Kidney epithelial cell (primary cell): Measurements from ENCODE around the gene SPEG. TPM values are rescaled to one million over a fixed set of nuclear protein-coding genes. Genes with fewer than 3 reads are reported as not detected.

Source experiments
- DNase-seq: peaks from one replicate; pipeline ENCODE4 v3.0.0-alpha.2; 2010; ENCODE audit warnings: low read depth
- H3K27me3 ChIP-seq: 2 replicates; pipeline ENCODE4 v1.6.0; 2011; ENCODE audit warnings: low read length; ENCODE audit not compliant: control insufficient read depth, insufficient read depth
- H3K36me3 ChIP-seq: 2 replicates; pipeline ENCODE4 v1.5.1; 2011; ENCODE audit warnings: low read length; ENCODE audit not compliant: control insufficient read depth, insufficient read depth
- H3K4me3 ChIP-seq: 2 replicates; pipeline ENCODE4 v1.5.1; 2011; ENCODE audit warnings: low read depth, mild to moderate bottlenecking, control low read depth, low read length
- CTCF ChIP-seq: IDR thresholded peaks from 2 replicates; pipeline ENCODE4 v1.5.1; 2011; ENCODE audit warnings: mild to moderate bottlenecking, moderate library complexity, low read length, control low read depth, inconsistent platforms; ENCODE audit not compliant: insufficient read depth, poor library complexity, severe bottlenecking
- total RNA-seq: library from RNA; depleted of rRNA; stranded (reverse); fragments of >200 nt; gene quantifications from 2 replicates; pipeline ENCODE4 v1.2.3, GENCODE V29; 2015

The SPEG gene
- total RNA-seq, 1 donor from 2014 or later, result 9.9 TPM

- Histone ChIP-seq H3K4me3 (no peak overlapping the region), H3K27me3 (peaks cover 70% of the 10 kb centered on the region), H3K36me3 (no peaks in the 10 kb centered on the region)
- DNase-seq, result no peak
- TF ChIP-seq CTCF, result no peak
These were observed 57.9 kb downstream of the SPEG start for GRCh38 chr2:219492575-219492974.

GRCh38 chr2:219493086-219493485 lies 58.4 kb downstream of the SPEG start:
- TF ChIP-seq CTCF, result no peak
- H3K36me3 ChIP-seq, result no peaks in the 10 kb centered on the region
- DNase-seq, result no peak
- H3K27me3 ChIP-seq, result peaks cover 73% of the 10 kb centered on the region
- no peak overlapping the region for H3K4me3 ChIP-seq

GRCh38 chr2:219494952-219495530 lies 60.4 kb downstream of the SPEG start:
- DNase-seq, result no peak
- peaks cover 69% of the 10 kb centered on the region for H3K27me3 ChIP-seq
- no peak for TF ChIP-seq CTCF
- H3K4me3 ChIP-seq, result no peak overlapping the region
- H3K36me3 ChIP-seq, result no peaks in the 10 kb centered on the region

GRCh38 chr2:219495531-219496122 lies 61.0 kb downstream of the SPEG start:
- no peak for DNase-seq
- Histone ChIP-seq H3K36me3 (no peaks in the 10 kb centered on the region), H3K4me3 (no peak overlapping the region), H3K27me3 (peaks cover 67% of the 10 kb centered on the region)
- TF ChIP-seq CTCF, result peak; percentile 72

GRCh38 chr2:219496247-219496824 lies 61.7 kb downstream of the SPEG start:
- Histone ChIP-seq H3K4me3 (no peak overlapping the region), H3K36me3 (no peaks in the 10 kb centered on the region), H3K27me3 (peaks cover 66% of the 10 kb centered on the region)
- DNase-seq, result no peak
- no peak for TF ChIP-seq CTCF
